K562 (cell line): ENCODE data around the gene CPT1A. TPM values are rescaled to one million over a fixed set of nuclear protein-coding genes. Genes with fewer than 3 reads are reported as not detected.

Experiments used
- ARHGAP35 ChIP-seq: fragments of 450-650 bp; IDR thresholded peaks from 2 replicates; pipeline ENCODE4 v1.6.1; 2018; ENCODE audit not compliant: partially characterized antibody
- ASH1L ChIP-seq: fragments of 450-650 bp; IDR thresholded peaks from 2 replicates; pipeline ENCODE4 v1.6.1; 2018; ENCODE audit warnings: borderline replicate concordance, mild to moderate bottlenecking, low read depth; ENCODE audit not compliant: partially characterized antibody
- CUX1 ChIP-seq: fragments of 200-800 bp; sonication (Bioruptor generic); IDR thresholded peaks from 2 replicates; pipeline ENCODE4 v1.6.1; 2016; ENCODE audit warnings: missing genetic modification characterization, missing compliant biosample characterization
- EP300 ChIP-seq: IDR thresholded peaks from 2 replicates; pipeline ENCODE4 v1.6.1; 2012; ENCODE audit warnings: low read length, improper control_type of control experiment
- PHF20 ChIP-seq: fragments of 450-650 bp; IDR thresholded peaks from 2 replicates; pipeline ENCODE4 v1.6.1; 2018; ENCODE audit not compliant: partially characterized antibody
- RBFOX2 ChIP-seq: fragments of 200-400 bp; formaldehyde crosslinking; IDR thresholded peaks from 2 replicates; pipeline ENCODE4 v1.6.1; 2017; ENCODE audit warnings: low read depth, mild to moderate bottlenecking, low read length, moderate library complexity
- SMARCA4 ChIP-seq: fragments of 450-650 bp; IDR thresholded peaks from 2 replicates; pipeline ENCODE4 v1.6.1; 2016
- TCFL5 ChIP-seq: fragments of 250-450 bp; sonication (Bioruptor Pico); conservative IDR thresholded peaks from 2 replicates; pipeline ENCODE4 v1.6.1; 2021; ENCODE audit warnings: mild to moderate bottlenecking, moderate library complexity, matching md5 sums
- THAP12 ChIP-seq: fragments of 250-450 bp; sonication (Bioruptor Pico); IDR thresholded peaks from 2 replicates; pipeline ENCODE4 v1.9.0; 2021; ENCODE audit warnings: mild to moderate bottlenecking, inconsistent platforms
- U2AF2 ChIP-seq: fragments of 200-400 bp; formaldehyde crosslinking; optimal IDR thresholded peaks from 2 replicates; pipeline ENCODE3; 2017; ENCODE audit warnings: low read depth, mild to moderate bottlenecking, low read length
- ZBTB26 ChIP-seq: fragments of 450-650 bp; formaldehyde crosslinking; IDR thresholded peaks from 2 replicates; pipeline ENCODE4 v1.4.0; 2022; ENCODE audit warnings: missing genetic modification characterization
- ZNF24 ChIP-seq: fragments of 450-650 bp; IDR thresholded peaks from 2 replicates; pipeline ENCODE4 v1.6.1; 2016
- ZNF75A ChIP-seq: fragments of 450-650 bp; formaldehyde crosslinking; IDR thresholded peaks from 2 replicates; pipeline ENCODE4 v1.4.0; 2020; ENCODE audit warnings: mild to moderate bottlenecking
- polyA plus RNA-seq, 8 experiments: library from polyadenylated mRNA; depleted of rRNA in 4 of 8; stranded (reverse) in 5 of 8; unstranded in 3 of 8; fragments of >200 nt; fragmentation: Nextera tagmentation in 2 of 8; fragmentation: Illumina TruSeq in 1 of 8; extraction: Ambion mirVana in 2 of 8; extraction: Trizol in 1 of 8; gene quantifications; 2 replicates each; pipeline versions ENCODE4 v1.2.1 to v1.2.3, GENCODE V29; 2011 to 2014; ENCODE audit warnings: inconsistent platforms in 1 of 8, missing spikeins in 1 of 8
- total RNA-seq, 7 experiments: library from RNA; depleted of rRNA in 6 of 7; stranded (reverse); fragments of >200 nt in 6 of 7; fragmentation: Illumina TruSeq in 2 of 7; extraction: Trizol in 2 of 7; gene quantifications; 2 replicates each; pipeline versions ENCODE4 v1.2.1 to v1.2.3, GENCODE V29; 2011 to 2021; ENCODE audit warnings: low replicate concordance in 1 of 7

CPT1A gene
- total and polyA plus RNA-seq, 9 of the 15 experiments (the other 6 are each of a cell fraction or from before 2014, with no cell fraction given): 2.6 to 29.1 (median 12.3) TPM

- no peak for TF ChIP-seq EP300
- no peak for TF ChIP-seq SMARCA4
- no peak for TF ChIP-seq RBFOX2
- no peak for TF ChIP-seq THAP12
- no peak for TF ChIP-seq PHF20
- TF ChIP-seq TCFL5: no peak
- TF ChIP-seq ZNF75A: no peak
- no peak for TF ChIP-seq U2AF2
- no peak for TF ChIP-seq ASH1L
- no peak for TF ChIP-seq ZNF24
- TF ChIP-seq CUX1 (CRISPR knock-in tag): no peak
- TF ChIP-seq ARHGAP35: peak; percentile 49
- peak; percentile 90; the same call in 1 of the 2 replicates for TF ChIP-seq ZBTB26 (CRISPR knock-in tag)
- TF ChIP-seq, all 486 proteins: peak for 5
These were observed 130.6 kb downstream of the CPT1A start (continued) for GRCh38 chr11:68711114-68711513.
